GM19193 (cell line): ENCODE data around the gene LCE1C.

Experiments
- POLR2A ChIP-seq: IDR thresholded peaks from 4 replicates; pipeline ENCODE4 v1.6.1; 2011; ENCODE audit not compliant: insufficient read depth, insufficient read length; ENCODE audit errors: extremely low read depth

The LCE1C gene

DNA sequence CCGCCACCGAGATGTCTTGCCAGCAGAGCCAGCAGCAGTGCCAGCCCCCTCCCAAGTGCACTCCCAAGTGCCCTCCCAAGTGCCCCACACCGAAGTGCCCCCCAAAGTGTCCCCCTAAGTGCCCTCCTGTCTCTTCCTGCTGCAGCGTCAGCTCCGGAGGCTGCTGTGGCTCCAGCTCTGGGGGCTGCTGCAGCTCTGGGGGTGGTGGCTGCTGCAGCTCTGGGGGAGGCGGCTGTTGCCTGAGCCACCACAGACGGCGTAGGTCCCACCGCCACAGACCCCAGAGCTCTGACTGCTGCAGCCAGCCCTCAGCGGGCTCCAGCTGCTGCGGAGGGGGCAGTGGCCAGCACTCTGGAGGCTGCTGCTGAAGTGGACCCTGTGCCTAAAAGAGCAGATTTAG lies 30.1 kb downstream of the LCE1C start:
- no peak for TF ChIP-seq POLR2A

DNA sequence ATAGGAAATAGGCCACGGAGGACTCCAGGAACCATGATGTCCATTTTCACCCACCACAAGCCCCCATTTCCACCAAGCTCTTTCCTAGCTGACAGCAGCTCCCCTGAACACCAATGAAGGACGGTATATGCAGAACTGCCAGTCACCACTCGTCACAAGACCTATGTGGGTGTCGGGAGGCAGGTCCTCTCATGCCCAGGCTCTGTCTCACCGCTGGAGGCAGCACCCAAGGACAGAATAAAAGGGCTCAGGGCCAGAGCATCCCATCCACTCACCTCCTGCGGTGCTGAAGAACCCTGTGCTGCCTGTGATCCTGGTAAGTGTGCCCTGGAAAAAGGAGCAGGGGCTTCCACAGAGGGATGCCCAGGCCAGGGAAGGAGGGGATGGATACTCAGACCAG lies 31.6 kb downstream of the LCE1C start, which contains the start of gene LCE1F:
Gene LCE1F, plus strand, starts transcription at position 266 of the 400 bp plus-strand sequence. CDS start 1,232 bp downstream, outside the sequence.
- no peak for TF ChIP-seq POLR2A

DNA sequence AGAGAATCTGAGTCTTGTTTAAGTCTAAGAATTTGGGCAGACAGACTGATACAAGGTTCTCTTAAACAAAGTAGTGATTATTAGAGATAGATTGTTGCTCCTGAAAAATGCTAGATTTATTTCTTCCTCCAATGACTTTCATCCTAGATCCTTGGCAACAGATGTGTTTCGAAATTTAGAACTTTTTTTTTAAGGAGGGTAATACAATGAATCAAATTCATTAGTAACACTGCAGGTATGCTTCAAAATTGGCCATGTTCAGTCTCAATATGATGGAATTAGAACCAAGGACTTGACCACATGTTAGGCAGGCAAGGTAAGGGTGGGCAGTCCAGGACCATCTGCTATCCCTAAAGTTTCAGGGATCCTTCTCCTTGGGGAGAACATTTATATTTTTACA lies 36.0 kb downstream of the LCE1C start:
- TF ChIP-seq POLR2A: no peak

DNA sequence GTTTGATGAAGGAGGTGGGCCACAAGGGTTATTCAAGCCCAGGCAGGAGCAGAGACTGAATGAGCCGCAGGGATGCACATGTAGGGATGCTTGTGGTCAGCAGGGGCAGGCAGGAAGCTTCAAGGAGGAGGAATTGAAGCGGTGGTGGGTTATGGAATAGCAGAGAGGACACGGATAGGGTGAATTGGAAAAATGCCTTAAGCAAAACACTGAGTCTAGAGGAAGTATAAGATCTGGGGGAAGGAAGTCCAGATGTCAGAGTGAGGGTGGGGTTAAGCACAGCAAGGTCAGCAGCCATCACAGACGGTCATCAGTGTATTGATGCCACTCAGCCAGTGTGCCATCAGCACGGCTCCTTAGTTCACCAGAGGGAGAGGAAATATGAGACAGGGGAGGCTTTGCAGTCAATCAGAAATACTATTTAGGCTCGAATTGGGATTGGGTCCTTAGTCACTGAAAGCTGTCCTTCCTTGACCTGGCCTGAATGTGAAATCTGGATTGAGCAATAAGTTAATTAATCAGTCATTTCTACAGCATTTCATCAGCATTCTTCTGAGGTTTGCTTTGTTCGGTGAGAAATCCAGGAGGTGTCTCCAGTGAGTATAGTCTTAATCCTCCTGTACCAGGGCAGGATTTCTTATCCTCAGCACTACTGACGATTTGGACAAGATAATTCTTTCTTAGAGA lies 37.5 kb downstream of the LCE1C start:
- no peak for TF ChIP-seq POLR2A

DNA sequence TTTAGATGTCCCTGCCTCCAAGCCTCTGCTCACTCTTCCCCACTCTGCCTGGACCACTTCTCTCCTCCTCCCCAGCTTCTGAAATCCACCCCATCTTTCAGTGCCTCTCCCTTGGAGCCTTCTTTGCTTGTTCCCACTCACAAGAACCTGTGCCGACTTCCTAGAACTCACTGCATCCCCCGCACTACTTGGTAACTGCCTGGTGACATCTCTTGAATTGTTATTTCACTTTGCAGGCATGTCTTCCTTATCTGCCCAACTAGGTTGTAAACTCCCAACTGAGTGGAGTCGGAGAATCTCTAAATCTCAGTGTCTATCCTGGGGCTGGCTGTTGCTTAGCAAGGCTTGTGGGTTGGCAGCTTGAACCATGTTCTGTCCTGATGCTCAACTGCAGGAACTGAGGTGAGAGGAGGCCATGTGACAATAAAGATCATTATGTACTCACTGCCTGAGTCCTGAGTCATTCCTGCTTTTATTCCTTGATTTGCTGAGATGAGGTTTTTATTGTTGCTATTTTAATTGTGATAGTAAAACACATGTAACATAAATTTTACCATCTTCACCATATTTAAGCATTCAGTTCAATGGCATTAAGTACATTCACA lies 44.7 kb downstream of the LCE1C start:
- TF ChIP-seq POLR2A: no peak

DNA sequence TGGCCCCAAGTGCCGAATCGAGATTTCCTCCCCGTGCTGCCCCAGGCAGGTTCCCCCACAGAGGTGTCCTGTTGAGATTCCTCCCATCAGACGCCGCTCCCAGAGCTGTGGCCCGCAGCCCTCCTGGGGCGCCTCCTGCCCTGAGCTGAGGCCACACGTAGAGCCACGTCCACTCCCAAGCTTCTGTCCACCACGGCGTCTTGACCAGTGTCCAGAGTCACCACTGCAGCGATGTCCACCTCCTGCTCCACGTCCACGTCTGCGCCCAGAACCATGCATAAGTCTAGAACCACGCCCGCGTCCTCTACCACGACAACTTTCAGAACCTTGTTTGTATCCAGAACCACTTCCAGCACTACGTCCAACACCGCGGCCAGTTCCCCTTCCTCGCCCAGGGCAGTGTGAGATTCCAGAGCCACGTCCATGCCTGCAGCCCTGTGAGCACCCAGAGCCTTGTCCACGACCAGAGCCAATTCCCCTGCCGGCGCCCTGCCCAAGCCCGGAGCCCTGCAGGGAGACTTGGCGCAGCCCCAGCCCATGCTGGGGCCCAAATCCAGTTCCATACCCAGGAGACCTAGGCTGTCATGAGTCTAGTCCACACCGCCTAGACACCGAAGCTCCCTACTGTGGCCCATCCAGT lies 45.8 kb downstream of the LCE1C start:
- no peak for TF ChIP-seq POLR2A

DNA sequence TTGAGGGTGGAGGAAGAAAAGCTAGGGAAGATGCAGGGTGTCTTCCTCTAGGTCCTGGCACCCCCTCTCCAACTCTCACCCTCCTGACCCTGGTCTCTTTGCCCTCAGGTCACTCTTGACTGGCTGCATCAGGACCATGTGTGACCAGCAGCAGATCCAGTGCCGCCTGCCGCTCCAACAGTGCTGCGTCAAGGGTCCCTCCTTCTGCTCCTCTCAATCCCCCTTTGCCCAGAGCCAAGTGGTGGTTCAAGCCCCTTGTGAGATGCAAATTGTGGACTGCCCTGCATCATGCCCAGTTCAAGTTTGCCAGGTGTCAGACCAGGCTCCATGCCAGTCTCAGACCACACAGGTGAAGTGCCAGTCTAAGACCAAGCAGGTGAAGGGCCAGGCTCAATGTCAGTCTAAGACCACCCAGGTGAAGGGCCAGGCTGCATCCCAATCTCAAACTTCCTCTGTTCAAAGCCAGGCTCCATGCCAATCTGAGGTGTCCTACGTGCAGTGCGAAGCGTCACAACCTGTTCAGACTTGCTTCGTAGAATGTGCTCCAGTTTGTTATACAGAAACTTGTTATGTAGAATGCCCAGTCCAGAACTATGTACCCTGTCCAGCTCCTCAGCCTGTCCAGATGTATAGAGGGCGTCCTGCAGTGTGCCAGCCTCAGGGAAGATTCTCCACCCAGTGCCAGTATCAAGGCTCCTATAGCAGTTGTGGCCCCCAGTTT lies 46.8 kb downstream of the LCE1C start:
- TF ChIP-seq POLR2A: no peak

DNA sequence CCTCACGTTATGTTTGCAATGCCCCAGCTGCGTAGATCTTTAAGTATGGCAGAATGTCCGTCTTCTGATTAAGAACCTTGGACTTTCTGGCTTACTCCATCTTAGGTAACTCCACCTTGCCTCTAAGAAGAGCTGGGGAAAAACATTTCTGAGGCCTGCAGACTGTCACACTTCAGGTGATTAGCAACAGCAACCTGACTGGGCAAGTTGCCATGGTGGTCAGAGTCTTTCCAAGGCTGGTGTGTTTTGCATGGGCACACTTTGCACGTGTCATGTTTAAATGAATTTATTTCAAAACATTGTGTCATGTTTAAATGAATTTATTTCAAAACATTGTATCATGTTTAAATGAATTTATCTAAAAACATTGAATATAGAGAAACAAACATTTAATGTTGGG lies 47.8 kb downstream of the LCE1C start:
- TF ChIP-seq POLR2A: no peak

DNA sequence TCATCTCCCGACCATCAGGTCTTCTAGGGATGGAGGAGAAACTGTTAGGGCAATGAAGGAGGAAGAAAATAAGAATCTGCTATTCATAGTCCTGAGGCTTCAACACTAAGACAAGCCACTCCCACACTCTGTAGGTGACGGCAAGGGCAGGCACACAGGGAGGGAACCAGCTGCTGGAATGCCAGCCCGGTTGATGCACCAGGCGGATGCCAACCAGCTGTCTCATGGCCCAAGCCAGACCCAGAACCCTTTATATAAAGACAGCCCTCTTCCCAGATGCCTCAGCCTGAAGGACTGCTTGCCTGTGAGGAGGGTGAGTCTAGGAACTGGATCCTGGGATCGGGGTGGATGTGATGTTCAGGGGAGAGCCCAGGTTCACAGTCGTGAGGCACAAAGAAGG lies 48.7 kb downstream of the LCE1C start, which contains the start of gene KPRP:
Gene KPRP, plus strand, starts transcription at position 279 of the 400 bp plus-strand sequence. CDS start 1,564 bp downstream, outside the sequence.
- no peak for TF ChIP-seq POLR2A

DNA sequence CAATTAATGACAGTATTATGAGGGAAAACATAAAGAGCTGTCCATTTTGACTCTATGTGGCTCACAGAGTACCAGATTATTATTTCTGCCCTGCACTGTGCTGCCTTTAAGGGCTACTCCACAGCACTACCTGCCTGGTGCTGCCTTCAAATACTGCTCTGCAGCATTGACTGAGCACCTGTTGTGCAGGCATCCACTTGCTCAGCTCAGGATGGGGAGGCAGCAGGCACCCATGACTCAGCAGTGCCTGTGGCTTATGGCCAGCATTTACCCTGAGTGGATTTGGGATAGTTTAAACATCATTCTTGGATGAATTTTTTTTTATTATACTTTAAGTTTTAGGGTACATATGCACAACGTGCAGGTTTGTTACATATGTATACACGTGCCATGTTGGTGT lies 49.6 kb downstream of the LCE1C start:
- no peak for TF ChIP-seq POLR2A
